HG03558 (cell line): ENCODE results near the gene TRIM62.

Experiments
- ATAC-seq: cut with Tn5 transposase; IDR thresholded peaks from one replicate; pipeline ENCODE4 v1.9.1; 2021; ENCODE audit warnings: moderate number of reproducible peaks; ENCODE audit not compliant: unreplicated experiment; ENCODE audit errors: extremely low read depth

Gene TRIM62

DNA sequence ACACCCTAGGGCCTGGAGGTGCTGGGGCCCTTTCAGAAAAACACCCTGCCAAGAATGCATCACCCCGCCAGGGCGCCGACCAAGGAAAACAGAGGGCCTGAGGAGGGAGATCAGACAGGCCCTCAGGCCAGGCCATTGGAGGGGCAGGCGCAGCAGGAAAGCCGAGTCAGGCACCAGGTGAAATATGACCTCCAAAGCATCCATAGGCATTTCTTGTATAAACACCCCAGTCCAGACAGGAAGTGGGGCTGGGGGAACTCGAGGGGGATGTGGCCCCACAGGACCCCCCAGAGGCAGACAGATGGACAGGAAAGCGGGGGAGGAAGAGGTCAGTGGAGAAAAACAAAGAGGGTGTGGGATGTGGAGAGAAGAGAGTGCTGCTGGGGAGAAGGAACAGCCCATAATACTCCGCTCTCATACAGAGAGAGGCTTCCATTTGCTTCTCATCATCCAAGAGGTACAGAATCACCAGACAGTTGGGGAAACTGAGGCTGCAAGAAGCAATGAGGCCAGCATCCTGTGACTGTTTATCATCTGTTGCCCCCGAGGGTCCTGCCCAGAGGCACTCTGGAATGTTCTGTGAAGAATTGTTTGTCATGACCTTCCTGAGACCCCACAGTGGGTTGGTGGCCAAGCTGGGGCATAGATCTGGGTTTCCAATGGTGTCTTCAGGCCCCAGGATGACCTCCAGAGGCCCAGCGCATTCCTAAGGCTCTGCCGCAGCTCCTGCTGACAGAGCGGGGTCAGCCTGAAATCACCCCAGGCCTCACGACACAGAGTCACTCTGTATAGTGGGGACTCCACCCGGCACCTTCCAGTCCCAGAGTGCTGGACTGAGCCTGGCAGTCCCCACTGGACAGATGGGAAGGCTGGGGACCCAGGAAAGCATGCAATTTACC, 18.0 kb downstream of the TRIM62 start:
- ATAC-seq, result no peak

GRCh38 chr1:33162141-33162540, 19.7 kb downstream of the TRIM62 start:
- ATAC-seq, result no peak

DNA sequence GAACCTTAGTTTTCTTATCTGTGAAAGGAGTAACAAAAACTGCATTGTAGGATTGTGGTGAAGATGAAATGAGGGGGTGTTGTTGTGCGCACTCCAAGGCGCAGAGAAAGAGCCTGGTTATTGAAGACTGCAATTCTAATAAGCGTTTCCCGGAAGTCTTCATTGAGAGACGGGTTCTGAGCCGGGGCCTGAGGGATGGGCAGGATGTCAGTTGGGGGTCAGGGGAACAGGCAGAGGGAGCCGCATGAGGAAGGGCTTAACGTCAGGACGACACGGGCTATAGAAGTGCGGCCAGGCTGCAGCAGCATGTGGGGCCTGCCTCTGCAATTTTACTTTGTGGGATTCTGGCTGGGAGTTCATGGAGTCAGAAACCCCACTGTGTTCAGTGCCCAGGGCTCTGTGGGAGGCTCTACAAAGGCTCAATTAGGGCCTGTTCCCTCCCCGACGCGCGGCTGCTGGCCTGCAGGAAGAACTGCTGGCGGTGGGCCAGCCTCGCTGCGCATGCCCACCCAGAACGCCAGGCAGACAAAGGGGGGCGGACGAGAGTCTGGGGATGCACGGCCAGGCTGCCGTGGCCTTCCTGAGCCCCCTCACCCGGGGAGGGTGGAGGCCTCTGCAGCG, 20.7 kb downstream of the TRIM62 start:
- ATAC-seq, result no peak

DNA sequence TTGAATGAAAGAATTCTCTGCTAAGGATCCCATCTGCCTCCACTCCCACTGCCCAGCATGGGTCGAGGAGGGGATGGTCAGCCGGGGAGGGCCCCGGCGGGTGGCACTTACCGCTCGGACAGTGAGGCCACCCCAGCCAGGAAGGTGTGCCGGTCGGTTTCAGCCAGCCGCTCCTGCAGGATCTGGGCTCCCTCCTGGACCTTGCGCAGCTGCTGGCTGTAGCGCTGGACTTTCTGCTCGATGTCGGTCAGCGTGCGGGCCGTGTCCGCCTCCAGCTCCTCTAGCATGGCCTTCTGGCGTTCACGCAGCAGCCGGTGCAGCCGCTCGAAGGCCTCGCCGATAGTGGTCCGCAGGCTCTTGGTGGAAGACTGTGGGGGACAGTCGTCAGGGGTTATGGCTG, 22.3 kb downstream of the TRIM62 start:
- no peak for ATAC-seq

GRCh38 chr1:33158366-33158765, 23.5 kb downstream of the TRIM62 start:
- no peak for ATAC-seq

DNA sequence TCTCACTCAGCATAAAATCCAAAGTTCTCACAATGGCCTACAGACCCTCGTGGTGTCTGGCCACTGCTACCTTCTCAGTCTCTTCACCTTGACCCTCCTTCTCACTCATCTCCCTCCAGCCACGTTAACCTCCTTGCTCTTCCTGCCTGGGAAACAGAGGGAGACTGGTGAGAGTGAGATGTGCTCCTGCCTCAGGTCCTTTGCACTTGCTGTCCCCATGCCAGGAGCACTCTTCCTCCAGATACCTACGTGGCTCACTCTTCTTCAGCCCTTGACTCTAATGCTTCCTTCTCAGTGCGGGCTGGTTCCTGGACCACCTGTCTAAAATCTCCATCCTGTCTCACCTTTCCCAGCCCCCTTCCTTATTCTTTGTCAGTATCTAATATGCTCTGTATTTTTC, 24.7 kb downstream of the TRIM62 start:
- no peak for ATAC-seq

GRCh38 chr1:33155877-33156538, 25.8 kb downstream of the TRIM62 start:
- ATAC-seq, result no peak

DNA sequence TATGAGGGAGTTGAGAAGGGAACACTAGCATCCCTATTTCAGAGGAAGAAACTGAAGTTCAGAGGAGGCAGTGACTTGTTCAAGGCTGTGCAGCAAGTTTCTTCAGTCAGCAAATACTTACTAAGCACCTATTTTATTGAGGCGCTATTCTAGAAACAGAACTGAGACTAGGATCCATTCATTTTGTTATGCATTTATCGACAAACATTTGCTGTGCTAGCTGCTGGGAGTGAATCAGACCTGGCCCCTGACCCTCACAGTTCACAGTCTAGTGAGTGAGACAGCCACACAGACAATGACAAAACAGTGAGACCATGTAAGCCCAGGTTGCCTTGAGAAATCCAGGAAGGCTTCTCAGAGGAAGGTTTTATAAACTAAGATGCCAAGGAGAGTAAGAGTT, 28.2 kb downstream of the TRIM62 start:
- ATAC-seq, result no peak

DNA sequence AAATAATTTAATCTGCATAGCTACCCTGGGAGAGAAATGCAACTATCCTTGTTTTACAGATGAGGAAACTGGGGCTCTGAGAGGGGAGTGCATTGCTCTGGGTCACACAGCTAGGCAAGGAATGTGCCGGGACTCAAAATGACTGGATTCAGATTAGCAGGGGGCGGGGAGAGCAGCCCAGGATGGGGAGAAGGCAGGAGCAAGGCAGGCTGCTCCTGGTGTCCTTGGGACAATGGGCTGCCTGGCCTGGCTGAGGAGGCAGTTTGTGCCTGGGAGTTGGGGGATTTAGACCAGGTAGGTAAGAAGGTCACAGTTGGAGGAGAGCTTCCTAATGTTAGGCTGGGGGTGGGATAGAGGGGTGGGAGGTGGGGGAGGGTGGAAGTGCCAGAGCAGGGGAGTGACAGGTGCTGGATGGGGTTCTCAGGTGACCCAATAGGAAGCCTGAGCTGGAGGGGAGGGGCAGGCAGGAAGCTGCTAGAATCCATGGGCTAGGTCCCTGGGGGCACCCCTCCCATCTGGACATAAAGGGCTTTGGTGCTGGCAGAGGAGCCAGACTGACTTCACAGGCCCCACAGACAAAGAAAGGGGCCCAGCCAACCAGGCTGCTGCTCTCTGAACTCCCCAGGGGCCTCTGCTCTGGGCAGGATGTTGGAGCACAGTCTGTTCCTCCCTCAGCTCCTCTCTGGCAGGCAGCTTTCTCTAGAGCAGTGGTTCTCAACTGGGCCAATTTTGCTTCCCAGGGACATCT, 29.0 kb downstream of the TRIM62 start:
- no peak for ATAC-seq

- no peak for ATAC-seq
These were observed 30.7 kb downstream of the TRIM62 start for GRCh38 chr1:33151116-33151515.

GRCh38 chr1:33150522-33150921, 31.3 kb downstream of the TRIM62 start:
- ATAC-seq, result no peak

DNA sequence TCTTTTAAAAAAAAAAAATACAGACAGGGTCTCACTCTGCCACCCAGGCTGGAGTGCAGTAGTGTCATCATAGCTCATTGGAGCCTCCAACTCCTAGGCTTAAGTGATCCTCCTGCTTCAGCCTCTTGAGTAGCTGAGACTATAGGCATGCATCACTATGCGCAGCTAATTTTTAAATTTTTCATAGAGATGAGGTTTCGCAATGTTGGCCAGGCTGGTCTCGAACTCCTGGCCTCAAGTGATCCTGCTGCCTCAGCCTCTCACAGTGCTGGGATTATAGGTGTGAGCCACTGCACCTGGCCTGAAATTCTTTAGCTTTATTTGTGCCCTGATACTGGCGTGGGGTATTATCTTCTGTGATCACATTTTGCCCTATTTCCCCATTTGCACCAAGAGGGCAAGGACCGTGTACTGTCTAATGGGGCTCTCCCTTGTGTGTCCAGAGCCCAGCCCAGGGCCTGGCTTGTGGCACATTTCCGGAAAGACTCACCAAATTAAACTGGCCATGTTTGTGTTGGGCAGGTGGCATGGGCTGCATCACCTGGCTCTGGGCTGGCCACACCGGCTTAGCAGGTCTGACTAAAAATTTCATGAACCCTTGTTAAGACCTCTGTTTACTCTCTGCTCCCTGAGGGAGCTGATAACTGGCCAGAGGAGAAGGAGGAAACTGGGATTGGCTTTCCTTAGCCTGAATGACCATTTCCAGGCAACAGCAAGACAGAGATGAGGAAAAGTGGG, 32.2 kb downstream of the TRIM62 start:
- ATAC-seq, result no peak

GRCh38 chr1:33148615-33149014, 33.2 kb downstream of the TRIM62 start:
- ATAC-seq, result no peak

DNA sequence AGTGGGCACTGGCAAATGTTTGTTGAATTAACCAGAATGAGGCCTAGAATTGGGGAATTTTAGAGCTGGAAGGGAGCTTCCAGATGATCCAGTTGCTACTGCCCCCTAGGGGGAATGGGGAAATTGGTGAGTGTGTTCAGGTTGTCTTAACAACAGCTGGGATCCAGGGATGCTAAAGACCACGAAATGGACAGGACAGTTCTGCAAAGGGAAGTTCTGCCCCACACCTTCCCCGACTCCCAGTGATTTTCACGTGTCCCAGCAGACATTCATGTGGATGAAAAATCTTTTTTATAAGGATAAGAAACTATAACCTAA, 33.9 kb downstream of the TRIM62 start:
- ATAC-seq, result no peak

- ATAC-seq, result no peak
These were observed 34.4 kb downstream of the TRIM62 start for GRCh38 chr1:33147275-33147996.

GRCh38 chr1:33146003-33146402, 35.8 kb downstream of the TRIM62 start:
- ATAC-seq, result no peak

DNA sequence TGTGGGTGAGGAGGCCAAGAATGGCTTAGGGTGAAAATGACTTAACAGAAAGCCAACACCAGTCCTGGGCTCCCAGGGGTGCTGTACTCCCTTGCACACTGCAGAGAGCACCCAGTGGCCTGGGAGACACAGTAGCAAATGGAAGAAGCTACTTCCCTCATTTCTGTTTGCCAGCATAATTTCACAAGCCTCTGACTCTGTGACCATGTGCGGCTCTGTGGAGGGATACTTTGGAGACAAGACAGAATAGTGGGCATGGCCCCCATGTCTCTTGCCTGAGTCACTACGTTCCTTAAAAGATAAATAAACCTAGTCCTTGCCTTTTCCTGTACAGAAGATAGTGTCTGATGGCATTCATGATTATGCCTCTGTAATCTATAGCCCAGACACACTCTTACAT, 38.1 kb downstream of the TRIM62 start:
- ATAC-seq, result no peak

DNA sequence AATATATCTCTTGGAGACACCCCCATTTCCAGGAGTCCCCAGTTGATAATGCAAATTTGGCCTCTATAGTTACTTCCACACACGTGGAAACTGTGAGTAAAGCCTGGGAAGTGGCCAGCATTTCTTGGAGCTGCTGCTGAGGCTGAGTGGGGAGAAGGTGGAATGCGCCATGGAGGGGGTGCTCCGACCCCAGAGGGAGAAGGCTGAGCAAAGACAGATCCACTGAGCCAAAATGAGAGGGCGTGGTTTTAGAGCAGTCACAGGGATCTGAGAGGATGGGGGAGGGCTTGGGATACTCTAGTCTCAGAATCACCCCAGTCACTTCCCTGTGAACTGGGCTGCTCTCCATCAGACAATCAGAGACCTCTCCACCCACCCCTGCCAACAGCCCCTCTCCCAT, 38.7 kb downstream of the TRIM62 start:
- ATAC-seq, result no peak

DNA sequence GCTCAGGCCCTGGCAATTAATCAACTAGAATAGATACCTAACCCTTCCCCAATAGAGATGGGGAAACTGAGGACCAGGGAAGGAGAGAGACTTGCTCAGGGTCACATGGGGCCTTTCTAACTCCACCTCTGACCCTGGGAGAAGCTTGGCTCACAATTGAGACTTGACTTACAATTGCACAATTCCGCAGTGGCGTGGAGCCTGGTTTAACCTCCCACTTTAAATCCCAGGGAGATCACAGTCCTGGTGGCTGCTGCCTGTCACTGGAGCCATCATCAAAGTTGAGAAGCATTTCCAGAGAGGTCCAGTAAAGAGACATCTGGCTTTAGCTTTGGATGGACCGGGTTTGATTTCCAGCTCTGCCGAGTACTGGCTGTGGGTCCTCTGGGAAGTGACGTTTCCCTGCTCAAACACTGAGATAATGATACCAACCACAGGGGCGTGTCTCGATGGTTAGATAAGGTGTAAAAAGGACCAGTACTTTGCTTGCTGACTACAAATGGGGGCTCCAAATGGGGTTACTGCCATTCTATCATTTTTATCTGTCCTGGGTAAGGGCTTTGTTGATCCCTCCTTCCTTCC, 39.3 kb downstream of the TRIM62 start:
- no peak for ATAC-seq
